AG09309 (cell line): ENCODE data around the gene USP30.
A peak's percentile ranks its signal among the peaks of the same experiment; 100 is the strongest.
"Not testable (repeated sequence)": the region's sequence is repeated elsewhere in the genome, so short reads cannot be mapped to it uniquely, and the experiment has no call there.

Source experiments
- DNase-seq: peaks from one replicate; pipeline ENCODE4 v3.0.0-alpha.2; 2010; ENCODE audit warnings: low read depth
- H3K4me3 ChIP-seq: 2 replicates; pipeline ENCODE4 v1.5.1; 2011; ENCODE audit warnings: mild to moderate bottlenecking, low read depth, low read length, moderate library complexity; ENCODE audit not compliant: control insufficient read depth
- TF ChIP-seq, protein P1 (sequence below): IDR thresholded peaks from 2 replicates; pipeline ENCODE4 v1.5.1; 2011; ENCODE audit warnings: mild to moderate bottlenecking, low read depth, low read length, inconsistent platforms; ENCODE audit not compliant: insufficient read depth, control insufficient read depth; ENCODE audit errors: missing control alignments

Gene USP30

DNA sequence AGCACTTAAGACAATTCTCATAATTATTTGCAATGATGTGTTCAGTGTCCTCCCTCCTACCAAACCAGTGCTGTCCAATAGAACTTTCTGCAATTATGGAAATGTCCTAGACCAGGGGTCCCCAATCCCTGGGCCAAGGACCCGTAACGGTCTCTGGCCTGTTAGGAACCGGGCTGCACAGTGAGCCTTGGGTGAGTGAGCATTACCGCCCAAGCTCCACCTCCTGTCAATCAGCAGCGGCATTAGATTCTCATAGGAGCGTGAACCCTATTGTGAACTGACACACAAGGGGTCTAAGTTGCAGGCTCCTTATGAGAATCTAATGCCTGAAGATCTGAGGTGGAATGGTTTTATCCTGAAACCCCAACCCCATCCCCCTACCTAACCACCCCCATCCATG lies 35.4 kb upstream of the USP30 start:
- TF ChIP-seq, protein P1, sequence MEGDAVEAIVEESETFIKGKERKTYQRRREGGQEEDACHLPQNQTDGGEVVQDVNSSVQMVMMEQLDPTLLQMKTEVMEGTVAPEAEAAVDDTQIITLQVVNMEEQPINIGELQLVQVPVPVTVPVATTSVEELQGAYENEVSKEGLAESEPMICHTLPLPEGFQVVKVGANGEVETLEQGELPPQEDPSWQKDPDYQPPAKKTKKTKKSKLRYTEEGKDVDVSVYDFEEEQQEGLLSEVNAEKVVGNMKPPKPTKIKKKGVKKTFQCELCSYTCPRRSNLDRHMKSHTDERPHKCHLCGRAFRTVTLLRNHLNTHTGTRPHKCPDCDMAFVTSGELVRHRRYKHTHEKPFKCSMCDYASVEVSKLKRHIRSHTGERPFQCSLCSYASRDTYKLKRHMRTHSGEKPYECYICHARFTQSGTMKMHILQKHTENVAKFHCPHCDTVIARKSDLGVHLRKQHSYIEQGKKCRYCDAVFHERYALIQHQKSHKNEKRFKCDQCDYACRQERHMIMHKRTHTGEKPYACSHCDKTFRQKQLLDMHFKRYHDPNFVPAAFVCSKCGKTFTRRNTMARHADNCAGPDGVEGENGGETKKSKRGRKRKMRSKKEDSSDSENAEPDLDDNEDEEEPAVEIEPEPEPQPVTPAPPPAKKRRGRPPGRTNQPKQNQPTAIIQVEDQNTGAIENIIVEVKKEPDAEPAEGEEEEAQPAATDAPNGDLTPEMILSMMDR, result no peak
- H3K4me3 ChIP-seq, result no peak overlapping the region
- DNase-seq, result no peak

DNA sequence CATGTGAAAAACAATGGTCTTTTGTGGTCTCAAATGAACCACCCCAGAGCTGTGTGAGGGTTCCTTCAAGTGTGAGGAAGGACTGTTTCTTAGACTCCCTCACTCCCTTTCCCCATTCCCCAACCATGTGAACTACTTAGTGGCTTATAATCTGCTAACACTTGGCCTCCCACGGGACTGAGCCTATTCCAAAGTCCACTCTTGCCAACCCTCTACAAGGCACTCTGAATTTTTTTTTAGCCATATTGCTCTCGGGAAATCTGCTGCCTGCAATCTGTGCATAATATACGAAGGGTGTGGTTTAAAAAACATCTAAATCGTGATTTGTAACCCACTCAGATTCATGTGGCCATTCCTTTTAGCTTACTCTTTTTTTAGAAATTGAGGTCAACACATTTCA lies 34.1 kb upstream of the USP30 start:
- no peak for DNase-seq
- no peak overlapping the region for H3K4me3 ChIP-seq
- TF ChIP-seq, protein P1, result no peak

DNA sequence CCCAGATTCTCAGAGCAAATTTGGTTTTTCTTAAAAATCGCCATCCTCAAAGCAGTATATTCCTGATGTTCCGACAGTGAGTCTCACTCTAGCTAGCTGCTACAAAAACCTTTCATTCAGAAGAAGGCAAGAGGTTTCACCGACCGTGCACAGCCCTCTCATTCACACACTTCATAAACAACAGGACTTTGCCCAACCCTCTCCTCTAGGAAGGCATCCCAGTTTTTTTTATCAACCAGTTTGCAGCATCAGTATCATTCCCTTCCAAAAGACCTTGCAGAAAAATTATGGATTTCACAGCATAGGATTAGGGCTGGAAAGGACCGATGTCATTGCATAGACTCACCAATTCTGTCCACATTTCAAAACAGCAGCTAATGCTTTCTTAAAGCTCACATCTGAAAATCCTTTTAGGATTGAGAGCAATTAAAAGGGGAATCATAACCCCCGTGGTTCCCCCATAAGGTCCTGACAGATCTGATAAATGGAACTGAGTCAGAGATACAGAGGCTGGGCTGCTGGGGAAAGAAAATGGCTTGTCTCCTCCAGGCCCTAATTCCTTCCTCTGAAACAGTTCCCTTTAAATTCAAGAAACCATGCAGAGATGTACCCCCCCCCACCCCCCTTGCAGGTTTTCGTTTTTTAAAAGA lies 32.1 kb upstream of the USP30 start:
- no peak overlapping the region for H3K4me3 ChIP-seq
- no peak for DNase-seq
- TF ChIP-seq, protein P1, result no peak

DNA sequence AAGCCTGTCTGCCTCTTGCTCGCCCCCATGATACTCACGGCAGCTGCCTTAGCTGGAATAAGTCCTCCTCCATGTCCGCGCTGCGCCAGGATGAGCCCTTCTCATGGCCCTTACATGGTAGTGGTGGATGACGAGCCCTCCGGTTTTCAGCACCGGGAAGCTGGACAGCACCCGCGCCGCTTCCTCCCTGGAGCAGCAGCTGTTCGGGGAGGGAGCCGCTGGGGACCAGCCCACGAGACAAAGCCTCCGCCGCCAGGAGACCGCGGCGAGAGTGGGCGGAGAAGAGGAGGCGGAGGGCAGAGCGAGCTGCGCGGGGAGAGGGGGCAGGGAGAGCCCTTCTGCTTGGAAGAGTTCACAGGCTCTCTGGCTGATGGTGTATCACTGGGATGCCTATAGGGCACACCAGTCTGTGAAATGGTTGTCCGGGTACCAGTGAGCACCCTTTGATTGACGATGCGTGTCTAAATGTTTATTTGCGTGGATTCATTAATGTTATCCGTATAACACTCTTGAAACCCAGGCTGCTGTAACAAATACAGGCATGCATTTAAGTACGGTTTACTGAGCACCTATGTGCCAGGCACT lies 31.5 kb upstream of the USP30 start, which contains the start of gene SVOP:
Gene SVOP, minus strand, starts transcription at position 273 of the 585 bp plus-strand sequence. Its CDS starts 200 bp downstream, at position 73.
- H3K4me3 ChIP-seq, result no peak within 1 kb of the TSS
- TF ChIP-seq, protein P1, result no peak
- DNase-seq, result peak; percentile 5

DNA sequence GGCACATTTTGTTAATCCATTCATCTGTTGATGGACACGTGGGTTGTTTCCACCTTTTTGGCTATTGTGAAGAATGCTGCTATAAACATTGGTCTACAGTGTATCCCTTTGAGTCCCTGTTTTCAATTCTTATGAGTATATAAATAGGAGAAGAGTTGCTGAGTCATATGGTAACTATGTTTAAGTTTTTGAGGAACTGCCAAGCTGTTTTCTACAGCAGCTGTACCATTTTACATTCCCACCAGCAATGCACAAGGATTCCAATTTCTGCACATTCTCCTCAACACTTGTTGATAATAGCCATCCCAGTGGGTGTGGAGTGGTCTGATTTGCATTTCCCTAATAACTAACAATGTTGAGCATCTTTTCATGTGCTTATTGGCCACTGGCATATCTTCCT lies 24.6 kb upstream of the USP30 start:
- TF ChIP-seq, protein P1, result no peak
- no peak overlapping the region for H3K4me3 ChIP-seq
- no peak for DNase-seq

DNA sequence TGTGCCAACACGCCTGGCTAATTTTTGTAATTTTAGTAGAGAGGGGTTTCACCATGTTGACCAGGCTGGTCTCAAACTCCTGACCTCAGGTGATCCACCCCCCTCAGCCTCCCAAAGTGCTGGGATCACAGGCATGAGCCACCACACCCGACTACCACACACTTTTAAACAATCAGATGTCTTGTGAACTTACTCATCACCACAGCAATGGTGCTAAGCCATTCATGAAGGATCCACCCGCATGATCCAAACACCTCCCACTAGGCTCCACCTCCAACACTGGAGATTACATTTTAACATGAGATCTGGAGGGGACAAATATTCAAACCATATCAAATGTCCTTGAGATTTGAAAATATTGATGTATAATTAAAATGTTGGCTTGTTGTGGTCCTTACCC lies 23.8 kb upstream of the USP30 start:
- not testable (repeated sequence) for DNase-seq, H3K4me3 ChIP-seq

DNA sequence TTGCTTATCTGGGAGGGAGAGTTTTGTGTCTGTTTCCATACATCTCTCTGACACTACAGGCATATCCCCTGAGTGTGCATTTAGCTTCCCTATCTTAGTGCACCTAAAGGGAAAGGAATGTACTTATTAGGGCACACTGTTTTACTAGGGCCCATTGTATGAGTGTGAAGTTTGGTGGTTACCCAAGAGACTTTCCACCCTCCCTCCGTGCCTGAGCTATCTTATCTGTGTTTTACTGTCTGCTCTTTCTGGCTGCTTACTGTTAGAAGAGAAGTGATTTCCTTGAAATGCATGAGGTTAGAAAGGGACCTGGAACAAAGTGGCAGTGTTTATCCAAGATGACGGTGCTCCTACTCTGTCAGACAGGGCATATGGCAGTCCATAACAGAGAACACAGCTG lies 23.0 kb upstream of the USP30 start:
- DNase-seq, result no peak
- TF ChIP-seq, protein P1, result no peak
- no peak overlapping the region for H3K4me3 ChIP-seq
